ENCODE measurements around the gene IRF5. TPM values are rescaled to one million over a fixed set of nuclear protein-coding genes. Genes with fewer than 3 reads are reported as not detected.
"Not testable (repeated sequence)": the region's sequence is repeated elsewhere in the genome, so short reads cannot be mapped to it uniquely, and the experiment has no call there.

Gene IRF5
- polyA plus RNA-seq, 3 donors: 6.9 to 8.4 (median 7.2) TPM

DNA sequence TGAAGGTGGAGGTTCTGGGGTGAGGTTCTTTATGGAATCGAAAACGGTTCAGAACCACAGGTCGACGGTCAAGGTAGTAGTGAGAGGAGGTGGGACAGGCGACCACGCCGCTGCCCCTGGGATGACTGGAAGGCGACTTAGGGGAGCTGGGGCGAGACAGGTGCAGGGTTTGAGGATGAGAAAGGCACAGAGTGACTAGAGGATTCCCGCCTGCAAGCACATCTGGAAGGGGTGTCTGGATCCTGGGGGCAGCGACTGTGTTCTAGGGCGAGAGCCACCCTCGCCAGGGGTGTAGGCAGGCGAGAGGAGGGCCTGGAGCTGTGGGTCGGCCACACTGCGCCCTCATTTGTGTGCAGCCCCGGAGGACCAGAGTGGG, 468 bp upstream of the IRF5 start:
- no peak for DNase-seq (ENCODE audit: low read depth in 3 of 3, low spot score in 2 of 3)

DNA sequence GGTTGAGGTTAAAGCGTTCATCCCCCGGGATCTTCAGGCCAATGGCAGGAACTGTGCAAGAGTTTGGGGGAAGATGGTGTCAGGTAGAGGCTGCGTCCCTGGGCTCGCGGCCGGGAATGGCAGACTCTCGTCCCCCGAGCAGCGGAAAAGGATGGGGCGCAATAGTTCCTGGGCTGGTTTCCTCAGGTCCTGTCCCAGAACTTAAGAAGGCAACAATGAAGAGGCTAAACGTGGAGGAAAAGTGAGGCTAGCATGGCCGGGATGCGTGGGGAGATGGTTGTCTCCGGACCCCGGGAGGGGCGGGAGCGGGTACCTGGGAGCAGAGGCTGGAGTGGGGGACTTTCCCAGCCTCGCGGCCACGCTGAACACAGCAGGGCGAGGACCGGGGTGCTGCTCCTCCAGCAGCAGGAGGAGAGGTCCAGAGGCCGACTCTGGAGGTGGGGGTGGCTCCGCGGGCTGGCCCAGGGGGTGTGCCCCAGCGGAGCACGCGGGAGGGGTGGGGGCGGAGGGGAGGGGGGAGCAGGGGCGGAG, 882 bp downstream of the IRF5 start:
- no peak for DNase-seq (ENCODE audit: low read depth in 3 of 3, low spot score in 2 of 3)

DNA sequence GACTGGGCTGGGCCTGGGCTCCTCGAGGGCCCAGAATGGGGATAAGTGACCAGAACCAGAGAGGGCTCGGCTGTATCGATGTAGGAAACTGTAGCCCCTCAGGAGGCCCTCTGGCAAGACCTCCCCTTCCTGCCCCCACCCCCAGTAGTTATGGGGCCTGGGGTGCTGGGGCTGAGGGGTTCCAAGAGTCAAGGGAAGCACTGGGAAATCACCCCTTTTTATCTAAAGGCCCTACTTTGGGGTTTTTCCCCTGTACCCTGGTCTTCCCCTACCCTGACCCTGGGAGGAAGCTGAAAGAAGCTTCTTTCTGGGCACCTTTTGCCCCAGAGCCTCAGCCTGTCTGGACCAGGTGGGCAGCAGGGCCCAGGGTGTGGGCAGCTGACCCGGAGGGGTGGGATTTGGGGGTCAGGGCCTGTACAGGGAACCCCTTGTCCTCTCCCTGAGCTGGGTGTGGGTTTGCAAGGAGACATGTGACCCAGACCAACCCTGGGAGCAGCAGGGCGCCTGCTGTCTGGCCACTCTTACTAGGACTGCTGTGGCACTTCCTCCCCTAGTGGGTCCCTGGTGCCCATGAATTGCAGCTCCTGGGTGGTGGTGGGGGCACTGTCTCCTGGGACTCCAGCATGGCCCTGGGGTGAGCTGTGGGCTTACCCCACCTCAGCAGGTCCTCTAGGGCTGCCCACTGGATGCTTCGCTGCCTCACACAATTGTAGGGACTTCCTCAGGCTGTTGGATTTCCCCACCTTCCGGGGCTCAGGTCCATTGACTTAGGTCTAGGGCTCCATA, 1.5 kb downstream of the IRF5 start:
- DNase-seq (ENCODE audit: low read depth in 3 of 3, low spot score in 2 of 3): no peak

DNA sequence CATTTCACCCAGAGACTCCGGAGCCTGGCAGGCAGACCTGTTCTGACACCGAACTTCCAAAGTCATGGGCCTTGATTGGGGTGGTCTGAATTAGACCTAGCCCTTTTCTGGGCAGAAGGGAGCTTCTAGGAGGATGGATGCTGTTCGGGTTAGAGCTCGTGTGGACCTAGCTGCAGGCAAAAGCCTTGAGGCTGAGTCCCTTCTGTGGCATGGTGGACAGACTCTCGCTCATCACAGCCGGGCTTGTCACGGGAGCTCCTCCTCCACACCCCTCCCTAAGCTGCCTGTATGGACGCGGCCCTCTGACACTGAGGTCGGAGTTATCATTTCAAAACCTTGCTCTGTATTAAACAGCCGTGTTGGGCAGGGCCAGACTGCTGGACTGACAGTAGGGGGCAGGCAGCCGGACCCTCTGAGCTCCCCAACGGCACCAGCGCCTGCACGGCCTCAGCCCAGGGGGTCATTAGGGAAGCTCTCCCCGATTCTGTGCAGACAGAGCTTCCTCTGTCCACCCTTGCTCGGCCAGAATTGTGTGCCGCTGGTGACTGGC, 2.2 kb downstream of the IRF5 start:
- DNase-seq (ENCODE audit: low read depth in 3 of 3, low spot score in 2 of 3): no peak

DNA sequence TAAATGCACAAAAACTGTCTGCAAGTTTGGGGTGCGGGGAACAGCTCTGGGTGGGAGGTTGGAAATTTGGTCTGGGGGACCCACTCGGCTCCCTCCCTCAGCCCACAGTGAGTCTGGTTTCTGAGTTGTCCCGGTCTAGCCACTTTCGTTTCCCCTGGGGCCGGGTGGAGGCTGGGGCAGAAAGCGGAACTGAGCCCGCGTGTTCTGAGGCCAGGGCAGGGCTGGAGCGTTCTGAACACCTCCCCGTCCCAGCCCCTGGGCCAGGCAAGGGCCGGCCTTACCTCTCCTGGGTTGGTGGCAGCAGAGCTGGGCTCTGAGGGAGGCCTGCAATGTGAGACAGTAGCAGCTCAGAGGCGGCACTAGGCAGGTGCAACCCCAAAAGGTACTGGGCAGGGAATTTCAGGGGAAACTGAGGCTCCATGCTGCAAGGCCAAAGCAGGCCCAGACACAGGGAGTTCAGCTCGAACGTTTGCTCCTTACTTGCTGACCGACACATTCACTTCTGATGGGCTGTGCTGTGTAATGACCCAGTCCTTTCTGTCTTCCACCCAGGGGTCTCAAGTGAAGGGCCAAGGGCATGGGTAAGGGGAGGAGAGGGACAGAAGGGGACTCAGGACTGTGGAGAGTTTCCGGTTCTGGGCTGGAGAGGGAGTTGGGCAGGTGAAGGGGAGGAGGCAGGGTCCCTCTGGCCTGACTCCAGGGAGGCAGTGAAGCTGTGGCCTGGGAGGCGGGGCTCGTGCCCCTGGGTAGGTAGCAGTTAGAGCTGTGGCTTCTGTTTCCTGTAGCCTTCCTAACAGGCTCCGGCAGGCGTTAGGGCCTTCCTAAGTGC, 3.0 kb downstream of the IRF5 start:
- DNase-seq (ENCODE audit: low read depth in 3 of 3, low spot score in 2 of 3): no peak

DNA sequence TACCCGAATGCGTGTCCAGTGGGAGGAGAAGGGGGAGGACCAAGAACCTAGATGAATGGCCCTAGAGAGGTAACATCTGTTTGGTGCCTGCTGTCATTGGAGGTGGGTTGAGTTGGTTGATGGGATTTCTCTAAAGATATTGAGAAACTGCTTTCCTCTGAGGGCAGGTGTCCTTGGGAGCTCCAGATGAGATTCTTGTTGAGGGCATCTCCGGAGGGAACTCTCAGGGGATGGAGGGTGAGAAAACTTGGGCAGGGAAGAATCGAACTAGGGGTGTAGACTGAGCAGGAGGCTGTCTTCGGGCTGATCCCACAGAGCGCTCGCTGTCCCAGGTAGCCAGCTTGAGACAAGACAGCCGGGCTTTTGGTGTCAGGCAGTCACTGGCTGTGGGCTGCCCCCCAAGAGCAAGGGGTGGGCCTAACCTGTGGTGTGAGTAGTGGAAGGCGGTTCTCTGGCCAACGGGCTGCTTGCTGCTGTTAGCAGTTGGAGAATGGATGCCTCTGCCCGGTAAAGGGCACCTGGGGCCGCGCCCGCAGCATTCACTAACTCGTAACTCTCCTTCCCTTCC, 3.7 kb downstream of the IRF5 start:
- no peak for DNase-seq (ENCODE audit: low read depth in 3 of 3, low spot score in 2 of 3)

DNA sequence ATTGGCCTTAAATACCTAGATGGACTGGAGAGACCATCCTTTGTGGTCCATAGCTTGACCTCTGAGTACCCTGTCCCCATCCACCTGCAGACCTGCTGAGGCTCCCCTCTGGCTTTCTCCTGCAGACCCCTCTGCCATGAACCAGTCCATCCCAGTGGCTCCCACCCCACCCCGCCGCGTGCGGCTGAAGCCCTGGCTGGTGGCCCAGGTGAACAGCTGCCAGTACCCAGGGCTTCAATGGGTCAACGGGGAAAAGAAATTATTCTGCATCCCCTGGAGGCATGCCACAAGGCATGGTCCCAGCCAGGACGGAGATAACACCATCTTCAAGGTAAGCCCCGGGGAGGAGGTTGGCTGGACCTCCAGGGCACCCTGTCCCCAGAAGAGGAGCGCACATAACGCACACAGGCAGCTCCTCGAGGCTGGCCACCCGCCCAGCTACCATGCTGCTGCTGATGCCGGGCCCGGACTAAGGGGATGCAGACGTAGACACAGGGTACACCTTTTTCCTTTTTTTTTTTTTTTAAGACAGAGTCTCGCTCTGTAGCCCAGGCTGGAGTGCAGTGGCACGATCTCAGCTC, 4.3 kb downstream of the IRF5 start:
- DNase-seq (ENCODE audit: low read depth in 3 of 3, low spot score in 2 of 3): no peak

DNA sequence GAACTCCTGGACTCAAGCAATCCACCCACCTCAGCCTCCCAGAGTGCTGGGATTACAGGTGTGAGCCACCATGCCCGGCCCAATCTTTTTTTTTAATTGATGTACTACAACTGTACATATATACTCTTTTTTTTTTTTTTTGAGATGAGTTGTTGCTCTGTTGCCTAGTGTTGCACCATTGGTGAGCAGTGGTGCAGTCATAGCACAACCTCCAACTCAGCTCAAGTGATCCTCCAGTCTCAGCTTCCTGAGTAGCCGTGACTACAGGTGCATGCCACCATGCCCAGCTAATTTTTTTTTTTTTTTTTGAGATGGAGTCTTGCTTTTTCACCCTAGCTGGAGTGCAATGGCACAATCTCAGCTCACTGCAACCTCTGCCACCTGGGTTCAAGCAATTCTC, 5.5 kb downstream of the IRF5 start:
- DNase-seq (ENCODE audit: low read depth in 3 of 3, low spot score in 2 of 3): not testable (repeated sequence)

DNA sequence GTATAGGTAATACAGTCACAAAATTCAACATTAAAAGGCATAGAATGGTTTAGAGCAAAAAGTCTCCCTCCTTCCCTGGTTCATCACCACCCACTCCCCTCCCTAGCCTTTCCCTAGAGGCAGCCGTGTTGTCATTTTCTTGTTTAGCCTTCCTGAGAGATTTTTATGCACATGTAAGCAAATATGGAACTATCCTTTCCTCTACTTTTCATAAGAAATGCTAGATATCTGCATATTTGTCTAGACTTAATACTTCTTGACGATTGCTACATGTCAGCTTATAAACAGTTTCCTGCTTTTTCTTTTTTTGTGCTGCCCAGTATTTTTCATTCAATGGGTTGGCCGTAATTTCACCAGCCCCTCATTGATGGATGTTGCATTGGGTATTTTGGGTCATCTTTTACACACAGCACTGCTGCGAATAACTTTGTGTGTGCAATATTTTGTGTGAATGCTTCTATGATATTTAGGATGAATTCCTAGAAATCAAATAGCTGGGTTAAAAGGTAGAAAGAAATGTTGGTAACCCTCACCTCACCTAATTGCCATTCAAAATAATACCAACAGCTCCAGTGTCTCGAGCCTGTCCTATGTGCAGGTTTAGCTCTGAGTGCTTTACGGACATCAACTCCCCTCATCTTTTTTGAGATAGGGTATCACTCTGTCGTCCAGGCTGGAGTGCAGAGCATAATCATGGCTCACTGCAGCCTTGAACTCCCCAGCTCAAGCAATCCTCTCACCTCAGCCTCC, 6.9 kb downstream of the IRF5 start:
- DNase-seq (ENCODE audit: low read depth in 3 of 3, low spot score in 2 of 3): no peak

DNA sequence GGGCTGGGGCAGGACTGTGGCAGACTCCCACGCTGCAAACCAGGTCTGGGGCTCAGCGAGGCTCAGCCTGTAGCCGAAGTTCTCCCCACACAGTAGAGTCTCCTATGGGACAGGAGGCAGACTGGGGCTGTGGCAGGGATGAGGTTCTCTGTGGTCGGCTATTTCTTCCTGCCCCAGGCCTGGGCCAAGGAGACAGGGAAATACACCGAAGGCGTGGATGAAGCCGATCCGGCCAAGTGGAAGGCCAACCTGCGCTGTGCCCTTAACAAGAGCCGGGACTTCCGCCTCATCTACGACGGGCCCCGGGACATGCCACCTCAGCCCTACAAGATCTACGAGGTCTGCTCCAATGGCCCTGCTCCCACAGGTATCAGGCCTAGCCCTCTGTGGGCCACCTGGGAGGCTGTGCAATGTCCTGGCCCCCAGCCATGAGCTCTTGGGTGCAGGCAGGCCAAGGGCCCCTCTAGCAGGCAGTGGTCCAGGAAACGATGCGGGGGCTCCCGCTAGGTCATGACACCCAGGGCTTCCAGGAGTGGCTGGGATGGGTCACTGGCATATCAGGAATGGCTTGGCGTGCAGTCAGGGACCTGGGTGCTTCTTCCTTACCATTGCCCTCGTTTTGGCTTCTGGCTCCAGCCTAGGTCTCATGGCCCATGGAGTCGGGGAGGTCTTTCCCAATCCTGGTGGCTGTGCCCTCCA, 8.1 kb downstream of the IRF5 start:
- DNase-seq (ENCODE audit: low read depth in 3 of 3, low spot score in 2 of 3): no peak

DNA sequence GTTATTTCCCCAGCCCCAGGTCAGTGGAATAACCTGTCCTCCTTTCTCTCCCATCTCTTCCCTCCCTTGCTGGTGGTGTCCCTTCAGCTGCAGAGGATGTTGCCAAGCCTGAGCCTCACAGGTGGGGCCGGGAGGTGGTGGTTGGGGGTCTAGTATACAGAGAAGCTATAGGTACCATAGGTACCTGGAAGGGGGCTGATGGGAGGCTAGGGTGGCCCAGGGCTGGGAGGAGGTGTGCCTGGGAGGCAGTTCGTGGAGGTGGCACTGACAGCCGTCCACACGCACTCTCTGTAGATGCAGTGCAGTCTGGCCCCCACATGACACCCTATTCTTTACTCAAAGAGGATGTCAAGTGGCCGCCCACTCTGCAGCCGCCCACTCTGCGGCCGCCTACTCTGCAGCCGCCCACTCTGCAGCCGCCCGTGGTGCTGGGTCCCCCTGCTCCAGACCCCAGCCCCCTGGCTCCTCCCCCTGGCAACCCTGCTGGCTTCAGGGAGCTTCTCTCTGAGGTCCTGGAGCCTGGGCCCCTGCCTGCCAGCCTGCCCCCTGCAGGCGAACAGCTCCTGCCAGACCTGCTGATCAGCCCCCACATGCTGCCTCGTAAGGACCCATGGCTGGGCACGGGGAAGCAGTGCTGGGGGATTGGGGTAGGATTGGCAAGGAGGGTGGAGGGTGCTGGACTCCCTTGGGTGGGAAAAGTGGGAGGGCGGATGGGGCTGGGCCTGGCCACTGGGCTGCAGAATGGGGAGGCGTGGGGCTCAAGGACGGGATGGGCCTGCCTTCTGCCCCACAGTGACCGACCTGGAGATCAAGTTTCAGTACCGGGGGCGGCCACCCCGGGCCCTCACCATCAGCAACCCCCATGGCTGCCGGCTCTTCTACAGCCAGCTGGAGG, 9.5 kb downstream of the IRF5 start:
- DNase-seq (ENCODE audit: low read depth in 3 of 3, low spot score in 2 of 3): no peak

DNA sequence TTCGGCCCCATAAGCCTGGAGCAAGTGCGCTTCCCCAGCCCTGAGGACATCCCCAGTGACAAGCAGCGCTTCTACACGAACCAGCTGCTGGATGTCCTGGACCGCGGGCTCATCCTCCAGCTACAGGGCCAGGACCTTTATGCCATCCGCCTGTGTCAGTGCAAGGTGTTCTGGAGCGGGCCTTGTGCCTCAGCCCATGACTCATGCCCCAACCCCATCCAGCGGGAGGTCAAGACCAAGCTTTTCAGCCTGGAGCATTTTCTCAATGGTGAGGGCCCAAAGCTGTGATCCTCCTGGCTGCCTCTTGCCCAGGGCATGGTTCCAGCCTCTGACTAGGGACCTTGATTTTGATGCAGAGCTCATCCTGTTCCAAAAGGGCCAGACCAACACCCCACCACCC, 10.1 kb downstream of the IRF5 start:
- DNase-seq (ENCODE audit: low read depth in 3 of 3, low spot score in 2 of 3): no peak

DNA sequence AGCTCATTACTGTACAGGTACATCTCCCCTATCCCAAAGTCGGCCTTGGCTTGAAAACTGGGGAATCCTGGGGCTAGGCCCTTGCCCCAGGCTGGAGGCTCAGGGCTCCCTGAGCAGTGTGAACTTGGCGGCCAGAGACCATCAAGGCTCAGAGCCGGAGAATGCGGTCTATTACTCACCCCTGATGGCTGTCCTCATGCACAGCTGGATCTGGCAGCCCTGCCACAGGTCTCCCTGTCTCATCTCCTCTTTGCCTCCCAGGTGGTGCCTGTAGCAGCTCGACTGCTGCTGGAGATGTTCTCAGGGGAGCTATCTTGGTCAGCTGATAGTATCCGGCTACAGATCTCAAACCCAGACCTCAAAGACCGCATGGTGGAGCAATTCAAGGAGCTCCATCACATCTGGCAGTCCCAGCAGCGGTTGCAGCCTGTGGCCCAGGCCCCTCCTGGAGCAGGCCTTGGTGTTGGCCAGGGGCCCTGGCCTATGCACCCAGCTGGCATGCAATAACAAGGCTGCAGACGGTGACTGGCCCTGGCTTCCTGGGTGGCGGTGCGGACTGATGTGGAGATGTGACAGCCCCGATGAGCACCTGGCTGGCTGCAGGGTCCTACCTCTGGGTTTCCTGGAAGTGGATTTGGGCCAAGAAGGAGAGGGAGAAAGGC, 10.7 kb downstream of the IRF5 start:
- DNase-seq (ENCODE audit: low read depth in 3 of 3, low spot score in 2 of 3): no peak

DNA sequence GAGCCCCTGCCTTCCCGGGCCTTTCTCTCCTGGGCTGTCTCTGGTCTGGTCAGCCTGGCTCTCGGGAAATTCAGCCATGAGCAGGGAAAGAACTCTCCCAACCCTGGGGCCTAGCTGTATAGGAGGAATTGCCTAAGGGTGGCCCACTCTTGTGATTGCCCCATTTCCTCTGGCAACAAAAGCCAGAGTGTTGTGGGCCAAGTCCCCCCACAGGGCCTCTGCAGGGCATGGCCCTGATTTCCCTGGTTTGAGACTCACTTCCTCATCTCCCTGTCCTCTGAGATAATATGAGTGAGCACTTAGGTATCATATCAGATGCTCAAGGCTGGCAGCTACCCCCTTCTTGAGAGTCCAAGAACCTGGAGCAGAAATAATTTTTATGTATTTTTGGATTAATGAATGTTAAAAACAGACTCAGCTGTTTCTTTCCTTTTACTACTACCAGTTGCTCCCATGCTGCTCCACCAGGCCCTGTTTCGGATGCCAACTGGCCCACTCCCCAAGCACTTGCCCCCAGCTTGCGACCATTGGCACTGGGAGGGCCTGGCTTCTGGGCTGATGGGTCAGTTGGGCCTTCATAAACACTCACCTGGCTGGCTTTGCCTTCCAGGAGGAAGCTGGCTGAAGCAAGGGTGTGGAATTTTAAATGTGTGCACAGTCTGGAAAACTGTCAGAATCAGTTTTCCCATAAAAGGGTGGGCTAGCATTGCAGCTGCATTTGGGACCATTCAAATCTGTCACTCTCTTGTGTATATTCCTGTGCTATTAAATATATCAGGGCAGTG, 11.4 kb downstream of the IRF5 start:
- DNase-seq (ENCODE audit: low read depth in 3 of 3, low spot score in 2 of 3): no peak

DNA sequence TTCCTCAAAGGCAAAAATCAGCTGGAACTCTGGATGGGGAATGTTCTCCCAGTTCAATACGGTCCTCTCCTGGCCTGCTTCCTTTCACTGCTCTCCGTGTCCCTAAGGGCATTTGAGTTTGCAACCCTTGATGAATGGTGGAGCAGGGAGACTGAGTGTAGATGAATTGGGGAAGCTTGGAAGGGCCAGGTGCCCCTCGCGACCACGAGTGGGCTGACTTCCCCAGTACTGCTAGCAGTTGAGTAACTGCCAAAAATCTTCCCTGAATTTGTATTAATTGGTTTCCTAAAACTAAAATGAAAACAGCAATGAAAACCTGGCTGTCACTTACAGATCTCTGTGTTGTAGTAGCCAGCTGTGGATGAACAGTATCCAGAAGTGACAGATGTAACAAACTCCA, 13.6 kb downstream of the IRF5 start:
- no peak for DNase-seq (ENCODE audit: low read depth in 3 of 3, low spot score in 2 of 3)

DNA sequence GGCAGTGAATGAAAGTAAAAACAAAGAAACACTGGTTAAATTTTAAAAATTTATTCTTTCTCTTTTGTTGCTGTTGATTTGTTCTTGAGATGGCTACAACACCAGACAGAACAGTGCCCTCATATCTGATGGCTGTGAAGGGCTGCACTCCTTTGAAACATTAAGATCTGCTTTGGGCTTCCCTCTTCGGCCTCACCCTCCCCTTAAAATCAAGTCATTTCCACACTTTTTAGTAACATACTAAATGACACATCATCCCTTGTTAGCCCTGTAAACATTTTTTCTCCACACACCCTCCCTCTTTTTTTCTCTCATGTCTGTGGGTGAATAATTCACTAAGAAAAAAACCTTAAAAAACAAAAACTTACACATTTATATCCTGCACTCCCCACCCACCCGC, 16.4 kb downstream of the IRF5 start:
- no peak for DNase-seq (ENCODE audit: low read depth in 3 of 3, low spot score in 2 of 3)

All from right renal cortex interstitium (tissue), 3 donors.